SU-DHL-6 (cell line): ENCODE measurements around the gene PCDHGA3.

ENCODE experiments used
- CTCF ChIP-seq: fragments of 200-600 bp; sonication (generic); IDR thresholded peaks from one replicate; pipeline ENCODE4 v1.5.1; 2017; ENCODE audit warnings: antibody characterized with exemption, mild to moderate bottlenecking, low read length, moderate library complexity; ENCODE audit not compliant: insufficient read depth, poor library complexity, severe bottlenecking
- EZH2phosphoT487 ChIP-seq: fragments of 200-600 bp; sonication (generic), shearing (Covaris generic); conservative IDR thresholded peaks from 2 replicates; pipeline ENCODE4 v1.6.1; 2018; ENCODE audit warnings: mild to moderate bottlenecking, antibody characterized with exemption, low read length, moderate library complexity, mixed read lengths

- TF ChIP-seq CTCF (no peak), EZH2phosphoT487 (no peak)
Measured at GRCh38 chr5:141388661-141389060, 45.0 kb downstream of the PCDHGA3 start.
